Measurements from ENCODE around the gene RSBN1. TPM values are rescaled to one million over a fixed set of nuclear protein-coding genes. Genes with fewer than 3 reads are reported as not detected.

RSBN1 gene
- total and polyA plus RNA-seq, 12 donors: 2.1 to 13.9 (median 11.3) TPM

GRCh38 chr1:113859478-113860175 is 47.4 kb upstream of the RSBN1 start:
- DNase-seq (no peak), ATAC-seq (no peak)
- intact Hi-C loops (cut with DNase I): no loop called here
- H3K27ac ChIP-seq: peak overlapping the region in 1 of 10 donors; percentile 69
- TF ChIP-seq, protein P1, sequence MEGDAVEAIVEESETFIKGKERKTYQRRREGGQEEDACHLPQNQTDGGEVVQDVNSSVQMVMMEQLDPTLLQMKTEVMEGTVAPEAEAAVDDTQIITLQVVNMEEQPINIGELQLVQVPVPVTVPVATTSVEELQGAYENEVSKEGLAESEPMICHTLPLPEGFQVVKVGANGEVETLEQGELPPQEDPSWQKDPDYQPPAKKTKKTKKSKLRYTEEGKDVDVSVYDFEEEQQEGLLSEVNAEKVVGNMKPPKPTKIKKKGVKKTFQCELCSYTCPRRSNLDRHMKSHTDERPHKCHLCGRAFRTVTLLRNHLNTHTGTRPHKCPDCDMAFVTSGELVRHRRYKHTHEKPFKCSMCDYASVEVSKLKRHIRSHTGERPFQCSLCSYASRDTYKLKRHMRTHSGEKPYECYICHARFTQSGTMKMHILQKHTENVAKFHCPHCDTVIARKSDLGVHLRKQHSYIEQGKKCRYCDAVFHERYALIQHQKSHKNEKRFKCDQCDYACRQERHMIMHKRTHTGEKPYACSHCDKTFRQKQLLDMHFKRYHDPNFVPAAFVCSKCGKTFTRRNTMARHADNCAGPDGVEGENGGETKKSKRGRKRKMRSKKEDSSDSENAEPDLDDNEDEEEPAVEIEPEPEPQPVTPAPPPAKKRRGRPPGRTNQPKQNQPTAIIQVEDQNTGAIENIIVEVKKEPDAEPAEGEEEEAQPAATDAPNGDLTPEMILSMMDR (IDR thresholded peaks at IDR 0.05): no peak
- peak overlapping the region in 1 of 10 donors; percentile 16 for H3K4me3 ChIP-seq
- peaks cover 0 to 55% (median 0%) of the 10 kb centered on the region in 9 donors for H3K4me1 ChIP-seq
- peaks cover 0 to 3% (median 0%) of the 10 kb centered on the region in 7 donors for H3K27me3 ChIP-seq
- 52 to 54% methylated on average over 3 of the region's 3 CpGs for WGBS, 2 donors
- H3K9me3 ChIP-seq: no peaks in the 10 kb centered on the region
- H3K36me3 ChIP-seq: peaks cover 0 to 7% (median 0%) of the 10 kb centered on the region in 9 donors

DNA sequence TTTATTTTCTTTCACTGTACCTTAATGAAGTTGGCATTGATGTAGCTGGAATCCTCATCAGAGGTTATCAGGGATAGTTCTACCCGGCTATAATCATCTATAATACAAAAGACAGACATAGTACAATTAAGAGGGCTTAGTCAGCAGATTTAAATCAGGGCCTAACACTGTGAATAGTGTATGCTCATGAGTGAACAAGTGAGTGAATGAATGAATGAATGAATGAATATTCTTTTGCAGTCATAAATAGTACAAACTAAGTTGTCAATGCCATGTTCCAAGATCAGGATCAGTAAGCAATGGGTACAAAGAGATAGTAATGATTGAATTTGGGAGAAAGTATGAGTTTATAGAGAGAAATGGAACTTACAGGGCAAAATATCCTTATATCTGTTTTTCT is 46.7 kb upstream of the RSBN1 start:
- 81 to 86% methylated on average over 1 of the region's 1 CpG for WGBS, 2 donors
- intact Hi-C loops (cut with DNase I): no loop called here
- DNase-seq (no peak), ATAC-seq (no peak)
- H3K9me3 ChIP-seq: no peaks in the 10 kb centered on the region
- no peak overlapping the region for H3K4me3 ChIP-seq
- peaks cover 0 to 55% (median 0%) of the 10 kb centered on the region in 9 donors for H3K4me1 ChIP-seq
- TF ChIP-seq, protein P1 (IDR thresholded peaks at IDR 0.05): no peak
- H3K27ac ChIP-seq: peak overlapping the region in 1 of 10 donors; percentile 69
- peaks cover 0 to 7% (median 0%) of the 10 kb centered on the region in 9 donors for H3K36me3 ChIP-seq
- peaks cover 0 to 3% (median 0%) of the 10 kb centered on the region in 7 donors for H3K27me3 ChIP-seq

- DNase-seq (no peak), ATAC-seq (no peak)
- Histone ChIP-seq H3K27me3 (peaks cover 0 to 3% (median 0%) of the 10 kb centered on the region in 7 donors), H3K36me3 (peaks cover 0 to 7% (median 0%) of the 10 kb centered on the region in 9 donors), H3K4me3 (no peak overlapping the region), H3K9me3 (no peaks in the 10 kb centered on the region), H3K27ac (peak overlapping the region in 1 of 10 donors; percentile 24), H3K4me1 (peaks cover 0 to 55% (median 0%) of the 10 kb centered on the region in 9 donors)
- TF ChIP-seq, protein P1 (IDR thresholded peaks at IDR 0.05): no peak
- WGBS, 2 donors: 82 to 85% methylated on average over 3 of the region's 3 CpGs
- intact Hi-C loops (cut with DNase I): no loop called here
Measured at GRCh38 chr1:113858418-113858817, 46.1 kb upstream of the RSBN1 start.

DNA sequence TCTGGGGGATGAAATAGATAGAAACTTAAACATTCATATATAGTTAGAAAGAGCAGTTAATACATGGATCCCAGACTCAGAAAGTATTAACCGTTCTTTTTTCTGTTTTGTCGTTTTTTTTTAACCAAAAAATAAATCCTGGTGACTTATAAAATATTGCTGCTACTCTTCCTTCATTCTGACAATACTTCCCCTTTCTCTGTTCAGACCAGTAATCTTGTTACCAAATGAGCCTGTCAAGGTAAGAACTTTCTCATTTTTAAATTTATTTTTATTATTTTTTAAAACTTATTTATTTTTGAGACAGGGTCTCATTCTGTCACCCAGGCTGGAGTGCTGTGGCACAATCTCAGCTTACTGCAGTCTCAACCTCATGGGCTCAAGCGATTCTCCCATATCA is 45.5 kb upstream of the RSBN1 start:
- DNase-seq: no peak
- WGBS, 2 donors: 80 to 83% methylated on average over 3 of the region's 3 CpGs
- Histone ChIP-seq H3K36me3 (peaks cover 0 to 7% (median 0%) of the 10 kb centered on the region in 9 donors), H3K9me3 (no peaks in the 10 kb centered on the region), H3K27me3 (peaks cover 0 to 1% (median 0%) of the 10 kb centered on the region in 7 donors), H3K4me1 (peaks cover 0 to 55% (median 0%) of the 10 kb centered on the region in 9 donors), H3K27ac (peak overlapping the region in 1 of 10 donors; percentile 24), H3K4me3 (no peak overlapping the region)
- TF ChIP-seq, protein P1 (IDR thresholded peaks at IDR 0.05): no peak
- ATAC-seq: no peak
- intact Hi-C loops (cut with DNase I): no loop called here
